Stimulated activated CD4-positive, alpha-beta T cell treated with anti-CD3 and anti-CD28 coated beads, Interleukin-2, amount 100 ng/mL, for 48 hours (primary cell): Measurements from ENCODE around the gene PLCH1.

Experiments used
- DNase-seq, 2 donors: peaks; one replicate each; pipeline ENCODE4 v3.0.0-alpha.2; 2020

PLCH1 gene

DNA sequence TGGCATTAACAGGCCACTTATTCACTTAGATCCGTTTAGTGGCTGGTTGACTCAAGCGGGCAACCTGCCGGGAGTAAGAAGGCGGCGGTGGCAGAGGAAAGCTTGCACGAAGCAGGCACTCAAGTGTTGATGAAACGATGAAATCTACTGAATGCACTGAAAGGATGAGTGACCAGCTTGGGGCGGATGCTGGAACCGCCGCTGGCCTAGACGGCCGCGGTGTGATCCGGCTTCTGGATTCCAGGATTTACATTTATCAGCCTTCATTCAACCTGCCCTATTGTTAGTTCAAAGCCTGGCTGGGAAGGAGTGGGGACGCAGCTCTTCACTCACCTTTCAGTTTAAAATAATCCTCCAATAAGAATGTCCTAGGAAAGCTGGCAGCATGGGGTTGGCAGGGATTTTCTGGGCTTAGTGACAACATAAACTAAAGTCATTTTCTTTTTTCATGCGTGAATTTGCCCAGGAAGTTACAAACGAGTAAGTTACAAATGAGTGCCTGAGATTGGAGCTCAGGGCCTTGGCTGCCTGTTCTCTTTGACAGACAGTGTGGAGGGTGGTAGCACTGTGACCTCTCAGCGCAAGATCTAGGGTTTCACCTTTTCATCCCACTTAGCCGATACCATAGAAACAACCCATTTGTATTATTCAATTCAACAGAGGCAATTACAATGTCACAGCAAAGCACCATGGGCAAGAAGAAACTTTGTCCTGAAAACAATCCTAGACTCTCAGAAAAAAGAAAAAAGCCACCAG lies 1.1 kb upstream of the PLCH1 start:
- no peak for DNase-seq

- DNase-seq = peak; percentile 36 to 57
Measured at GRCh38 chr3:155744010-155744625, 753 bp downstream of the PLCH1 start.

DNA sequence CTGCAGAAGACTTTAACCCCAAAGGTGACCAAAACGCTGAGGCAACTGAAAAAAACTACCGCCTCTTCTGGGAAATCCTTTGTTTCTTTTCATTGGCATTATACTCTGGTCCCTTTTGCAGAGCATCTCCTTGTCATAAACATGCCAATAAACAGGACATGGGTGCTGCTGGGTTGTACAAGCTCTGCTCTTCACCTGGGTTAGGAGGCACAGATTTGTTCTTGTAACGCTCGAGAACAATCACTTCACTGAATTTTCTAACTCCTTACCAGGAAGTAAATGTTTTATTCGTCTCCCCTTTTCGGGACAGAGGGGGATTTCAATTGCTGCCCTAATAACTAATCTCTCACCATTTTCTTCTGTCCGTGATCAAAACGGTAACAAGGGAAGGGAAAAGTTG lies 1.3 kb downstream of the PLCH1 start:
- no peak for DNase-seq

GRCh38 chr3:155742349-155742965 lies 2.4 kb downstream of the PLCH1 start:
- no peak for DNase-seq

GRCh38 chr3:155741603-155742002 lies 3.3 kb downstream of the PLCH1 start:
- no peak for DNase-seq

DNA sequence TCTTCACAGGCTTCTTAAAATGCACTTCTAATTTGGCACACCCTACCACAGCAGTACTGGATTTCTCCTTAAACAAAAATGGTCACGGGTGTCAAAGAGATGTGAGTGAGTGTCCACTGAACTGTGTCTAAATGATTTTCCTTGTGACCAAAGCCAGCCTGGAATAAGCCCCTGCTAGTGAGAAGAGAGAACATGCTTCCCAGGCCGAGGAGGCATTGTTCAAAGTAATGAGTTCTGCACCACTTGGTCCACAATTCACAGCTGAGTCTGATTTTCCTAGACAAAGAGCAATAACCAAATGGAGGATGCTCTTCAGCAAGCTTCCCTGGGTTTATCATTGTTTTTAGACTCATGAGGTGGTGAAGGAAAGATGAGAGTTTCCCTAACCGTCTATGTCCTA lies 3.8 kb downstream of the PLCH1 start:
- DNase-seq = no peak

DNA sequence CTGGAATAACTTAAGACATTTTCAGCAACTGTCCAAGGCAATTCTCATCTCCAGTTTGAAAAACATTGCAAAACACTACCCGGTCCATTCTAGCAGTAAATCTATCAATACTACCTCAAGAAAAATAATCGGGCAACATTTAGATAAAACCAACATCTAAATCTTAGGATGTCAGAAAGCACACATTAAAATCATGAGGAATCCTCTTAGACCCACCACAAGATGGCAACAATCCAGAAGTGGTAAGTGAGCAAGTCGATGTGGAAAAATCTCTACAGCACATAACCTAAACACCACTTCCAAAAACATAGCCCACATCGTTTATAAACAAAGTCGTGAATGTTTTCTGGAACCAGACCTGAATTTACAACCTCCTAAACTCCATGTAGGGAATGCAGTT lies 5.7 kb downstream of the PLCH1 start:
- DNase-seq = no peak

- DNase-seq = no peak
Measured at GRCh38 chr3:155738580-155739076, 6.2 kb downstream of the PLCH1 start.

DNA sequence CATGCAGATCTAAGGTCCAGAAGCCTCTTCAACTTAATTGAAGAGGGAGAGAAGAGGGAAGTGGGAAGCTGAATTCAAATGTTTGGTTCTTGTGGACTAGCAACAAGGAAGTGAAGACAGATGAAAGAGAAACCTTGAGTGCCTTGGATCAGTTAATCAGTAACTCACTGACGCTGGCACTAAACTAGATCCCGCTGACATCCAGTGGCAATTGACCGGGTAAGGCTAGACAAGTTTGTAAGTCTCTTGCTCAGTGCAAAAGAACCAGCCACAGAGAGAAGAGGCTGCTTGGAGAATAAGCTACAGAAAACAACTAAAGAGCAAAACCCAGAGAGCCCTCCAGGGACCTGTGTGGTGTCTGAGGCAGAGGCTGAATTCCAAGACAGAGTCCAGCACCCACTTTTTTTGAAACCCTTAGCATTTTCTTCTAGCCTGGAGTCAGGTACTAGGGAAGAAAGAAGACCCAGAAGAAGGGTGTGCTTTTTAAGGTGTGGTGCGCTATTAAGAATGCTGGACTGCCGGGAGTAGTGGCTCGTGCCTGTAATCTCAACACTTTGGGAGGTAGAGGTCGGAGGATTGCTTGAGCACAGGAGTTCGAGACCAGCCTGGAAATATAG lies 6.9 kb downstream of the PLCH1 start:
- no peak for DNase-seq

- DNase-seq = no peak
Measured at GRCh38 chr3:155736381-155736780, 8.5 kb downstream of the PLCH1 start.

GRCh38 chr3:155730843-155731242 lies 14.0 kb downstream of the PLCH1 start:
- no peak for DNase-seq

DNA sequence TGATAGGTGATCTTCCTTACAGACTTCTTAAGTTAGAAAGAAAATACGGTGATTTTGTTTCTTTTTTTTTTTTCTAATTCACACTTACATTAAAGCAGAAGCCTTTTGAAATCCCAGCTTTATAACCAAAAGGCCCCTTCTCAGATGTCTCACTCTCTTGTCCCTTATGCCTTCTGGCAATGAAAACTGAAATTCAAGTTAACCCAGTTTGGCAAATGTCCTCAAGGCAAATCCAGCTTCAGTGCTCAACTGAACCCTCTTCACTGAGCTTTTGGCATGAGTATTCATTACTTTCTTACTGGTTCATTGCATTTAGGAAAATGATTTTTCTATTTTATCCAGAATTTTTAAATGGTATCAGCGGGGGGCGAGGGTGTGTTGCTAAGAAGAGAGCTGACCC lies 17.0 kb downstream of the PLCH1 start:
- no peak for DNase-seq

DNA sequence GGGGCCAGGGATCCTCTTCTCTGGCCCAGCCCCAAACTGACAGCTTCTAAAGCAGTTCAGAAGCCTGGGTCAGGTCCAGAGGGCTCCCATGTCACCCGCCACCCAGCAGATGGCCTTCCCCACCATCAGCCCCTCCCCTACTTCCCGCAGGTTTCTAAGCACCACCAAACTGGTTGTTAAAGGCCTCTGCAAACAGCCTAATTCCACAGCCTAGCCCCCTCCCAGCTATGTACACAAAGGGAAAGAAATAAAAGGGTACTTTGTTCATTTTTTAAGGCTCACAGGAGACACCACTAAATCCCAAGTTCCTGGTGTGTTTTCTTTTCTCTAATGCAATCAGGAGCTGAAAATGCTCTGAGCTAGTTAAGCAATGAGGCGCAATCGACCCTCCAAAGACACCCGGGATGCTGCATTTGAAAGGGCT lies 30.6 kb downstream of the PLCH1 start:
- no peak for DNase-seq

DNA sequence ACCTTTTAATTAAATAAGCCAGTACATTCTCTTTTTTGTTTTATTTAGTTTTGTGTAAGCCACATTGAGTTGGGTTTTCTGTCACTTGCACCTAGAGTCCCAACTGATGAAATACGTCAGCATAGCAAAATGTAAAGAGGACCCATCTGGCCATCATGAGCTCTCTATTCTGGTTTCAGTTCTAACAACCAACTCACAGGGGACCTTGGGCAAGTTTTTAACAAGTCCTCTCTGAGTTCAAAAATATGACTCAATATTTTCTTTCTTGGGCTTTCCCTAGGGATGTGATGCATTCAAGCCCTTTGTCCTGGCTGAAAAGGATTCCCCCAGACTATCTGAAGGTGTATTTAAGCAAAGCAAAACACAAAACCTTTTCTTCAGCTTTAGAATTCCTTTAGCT lies 32.9 kb downstream of the PLCH1 start:
- no peak for DNase-seq

GRCh38 chr3:155704771-155705559 lies 39.9 kb downstream of the PLCH1 start:
- DNase-seq = no peak

DNA sequence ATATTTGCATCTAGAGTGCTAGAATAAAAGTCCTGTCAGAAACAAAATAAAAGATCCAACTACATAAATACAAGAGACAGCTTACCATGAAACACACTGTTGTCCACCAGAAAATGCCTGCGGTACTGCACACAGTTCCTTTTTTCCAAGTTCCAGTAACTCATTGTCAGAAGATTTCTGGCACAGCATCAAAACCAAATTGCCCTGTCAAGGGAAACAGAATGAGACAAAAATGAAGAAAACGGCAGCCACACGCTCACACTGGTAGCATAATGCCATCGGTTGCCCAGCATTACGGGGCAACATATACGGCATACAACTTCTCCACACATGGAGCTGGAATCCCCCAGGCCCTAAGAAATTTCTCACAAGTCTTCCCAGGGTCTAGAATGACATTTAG lies 40.8 kb downstream of the PLCH1 start:
- DNase-seq = no peak

DNA sequence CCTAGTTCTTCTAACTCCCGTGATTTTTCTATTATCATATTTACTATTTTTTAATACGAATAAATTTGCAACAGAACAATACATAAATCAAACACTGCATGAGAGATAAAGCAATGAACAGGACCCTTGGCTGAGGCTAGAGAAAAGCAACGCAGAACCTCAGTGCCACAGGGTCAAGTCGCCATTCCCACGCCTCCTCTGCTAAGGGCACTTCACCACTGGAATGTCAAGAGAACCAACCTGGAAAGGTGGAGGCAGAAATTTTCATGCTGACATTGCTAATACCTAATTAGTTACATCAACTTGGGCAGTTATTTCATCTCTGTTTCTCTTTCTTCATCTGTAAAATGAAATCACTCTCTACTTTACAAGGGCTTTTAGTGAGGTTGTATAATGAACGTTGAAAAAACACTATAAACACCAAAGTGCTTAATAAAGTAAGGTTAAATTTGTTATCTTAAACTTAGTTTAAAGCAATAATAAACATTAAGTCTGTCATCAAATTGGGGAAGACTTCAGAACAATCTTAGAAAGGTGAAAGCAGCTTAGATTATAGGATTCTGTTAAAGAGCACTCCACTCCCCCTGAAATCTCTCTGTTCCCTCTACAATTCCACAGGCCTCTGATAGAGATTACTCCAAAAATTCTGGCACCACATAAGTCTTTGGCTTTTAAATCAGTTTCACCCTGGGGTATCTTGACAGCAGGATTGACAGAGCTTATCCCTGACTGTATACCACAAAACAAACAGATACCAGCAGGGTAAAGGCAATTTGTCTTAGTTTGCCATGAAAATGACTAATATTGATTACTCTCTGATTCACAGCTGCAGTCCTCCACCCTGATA lies 41.9 kb downstream of the PLCH1 start:
- no peak for DNase-seq

DNA sequence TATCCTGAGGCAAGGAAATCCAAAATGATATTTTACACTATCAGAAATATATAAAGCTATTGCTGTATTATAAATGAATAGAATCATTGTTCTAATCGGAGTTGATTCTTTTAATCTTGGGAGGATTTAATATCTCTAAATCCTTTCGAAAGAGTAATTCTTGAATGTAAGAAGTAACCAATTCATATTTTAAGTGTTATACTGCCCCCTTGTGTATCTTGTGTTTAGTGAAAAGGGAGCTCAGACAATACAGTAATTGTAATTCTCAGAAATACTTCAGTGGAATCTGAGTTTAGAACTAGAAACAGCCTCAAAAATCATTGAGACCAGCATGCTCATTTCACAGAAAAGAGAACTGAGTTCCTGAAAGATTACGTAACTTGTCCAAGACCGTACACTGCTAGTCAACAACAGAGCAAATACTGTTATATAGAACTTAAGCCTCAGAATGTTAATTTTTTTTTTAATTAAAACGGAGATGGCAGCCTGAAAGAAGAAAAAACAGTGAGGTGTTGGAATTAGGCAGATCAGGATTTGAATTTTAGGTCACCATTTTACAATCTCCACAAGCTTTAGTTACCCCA lies 42.9 kb downstream of the PLCH1 start:
- no peak for DNase-seq

DNA sequence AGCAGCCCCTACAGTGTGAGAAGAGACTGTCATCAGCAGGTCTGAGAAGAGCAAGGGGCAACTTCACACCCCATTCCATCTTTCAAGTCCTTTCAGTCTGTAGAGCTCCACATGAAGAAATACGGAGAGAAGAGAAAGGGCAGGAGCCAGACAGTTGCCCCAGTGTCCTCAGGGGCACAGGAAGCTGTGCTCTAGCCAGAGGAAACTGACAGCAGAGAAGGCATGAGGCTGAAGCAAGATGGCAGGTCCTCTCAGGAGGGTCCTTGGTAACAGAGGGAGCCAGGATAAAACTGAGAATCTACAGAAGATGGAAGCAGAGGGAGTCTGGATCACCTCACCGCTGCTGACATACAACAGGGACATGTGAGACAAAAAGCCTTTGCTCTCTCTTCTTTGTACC lies 47.3 kb downstream of the PLCH1 start:
- DNase-seq = no peak

GRCh38 chr3:155690921-155691320 lies 54.0 kb downstream of the PLCH1 start:
- DNase-seq = no peak

DNA sequence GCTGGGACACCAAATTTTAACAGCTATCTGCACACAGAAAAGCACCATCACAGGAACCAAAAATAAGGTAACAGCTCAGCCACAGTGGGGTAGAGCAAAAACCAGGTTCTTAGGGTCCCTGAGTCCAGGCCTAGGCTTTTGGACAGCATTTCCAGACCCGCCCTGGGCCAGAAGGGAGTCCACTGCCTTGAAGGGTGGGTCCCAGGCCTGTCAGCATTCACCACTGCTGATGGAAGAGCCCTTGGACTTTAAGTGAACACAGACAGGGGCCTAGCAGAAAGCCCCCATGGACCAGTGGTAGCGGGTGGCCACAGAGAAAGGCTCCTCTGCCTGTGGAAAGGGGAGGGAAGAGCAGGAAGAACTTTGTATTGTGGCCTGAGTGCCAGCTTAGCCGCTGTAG lies 56.4 kb downstream of the PLCH1 start:
- no peak for DNase-seq

DNA sequence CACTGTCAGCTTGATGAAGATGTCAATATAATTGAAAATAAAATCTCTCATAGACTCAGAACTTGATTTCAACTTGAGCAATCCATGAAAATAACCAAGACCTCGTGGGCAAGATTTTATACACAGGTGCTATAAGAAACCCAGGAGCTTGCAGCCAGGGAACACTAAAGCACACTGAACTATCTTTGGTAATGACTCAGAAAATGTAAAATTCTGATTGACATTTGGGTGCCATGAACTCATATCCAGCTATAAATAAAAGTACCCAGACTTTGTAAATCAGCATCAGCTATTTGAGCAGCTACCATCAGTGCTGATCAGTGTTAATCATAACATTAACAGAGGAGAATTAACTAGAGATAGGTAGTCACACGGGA lies 61.5 kb downstream of the PLCH1 start:
- DNase-seq = no peak
